Central memory CD8-positive, alpha-beta T cell (primary cell): Measurements from ENCODE around the gene WNK2.
"Not testable (repeated sequence)": the region's sequence is repeated elsewhere in the genome, so short reads cannot be mapped to it uniquely, and the experiment has no call there.

ENCODE experiments used
- ATAC-seq: fragments of 150-1000 bp; cut with Tn5 transposase; replicated peaks from 2 replicates; pipeline ENCODE4 v1.10.0; 2022; ENCODE audit warnings: mild to moderate bottlenecking, moderate FRiP score, moderate number of reproducible peaks; ENCODE audit not compliant: poor library complexity, severe bottlenecking; ENCODE audit errors: extremely low read depth
- DNase-seq, 2 donors: peaks; one replicate each; pipeline ENCODE4 v3.0.0; 2021; ENCODE audit warnings: low spot score in 2 of 2
- H3K27ac Mint-ChIP-seq: one replicate; pipeline ENCODE4 v1.8.0; 2022; ENCODE audit warnings: low read depth, mild to moderate bottlenecking, moderate library complexity, mixed read lengths
- H3K27me3 Mint-ChIP-seq: one replicate; pipeline ENCODE4 v1.8.0; 2022; ENCODE audit warnings: mixed read lengths
- H3K36me3 Mint-ChIP-seq: one replicate; pipeline ENCODE4 v1.8.0; 2022; ENCODE audit warnings: mild to moderate bottlenecking, moderate library complexity, mixed read lengths; ENCODE audit not compliant: insufficient read depth
- H3K4me1 Mint-ChIP-seq: one replicate; pipeline ENCODE4 v1.8.0; 2022; ENCODE audit warnings: mixed read lengths
- H3K4me3 Mint-ChIP-seq: one replicate; pipeline ENCODE4 v1.8.0; 2022; ENCODE audit warnings: mild to moderate bottlenecking, moderate library complexity, mixed read lengths
- H3K9me3 Mint-ChIP-seq: one replicate; pipeline ENCODE4 v1.8.0; 2022; ENCODE audit warnings: mixed read lengths

The WNK2 gene

DNA sequence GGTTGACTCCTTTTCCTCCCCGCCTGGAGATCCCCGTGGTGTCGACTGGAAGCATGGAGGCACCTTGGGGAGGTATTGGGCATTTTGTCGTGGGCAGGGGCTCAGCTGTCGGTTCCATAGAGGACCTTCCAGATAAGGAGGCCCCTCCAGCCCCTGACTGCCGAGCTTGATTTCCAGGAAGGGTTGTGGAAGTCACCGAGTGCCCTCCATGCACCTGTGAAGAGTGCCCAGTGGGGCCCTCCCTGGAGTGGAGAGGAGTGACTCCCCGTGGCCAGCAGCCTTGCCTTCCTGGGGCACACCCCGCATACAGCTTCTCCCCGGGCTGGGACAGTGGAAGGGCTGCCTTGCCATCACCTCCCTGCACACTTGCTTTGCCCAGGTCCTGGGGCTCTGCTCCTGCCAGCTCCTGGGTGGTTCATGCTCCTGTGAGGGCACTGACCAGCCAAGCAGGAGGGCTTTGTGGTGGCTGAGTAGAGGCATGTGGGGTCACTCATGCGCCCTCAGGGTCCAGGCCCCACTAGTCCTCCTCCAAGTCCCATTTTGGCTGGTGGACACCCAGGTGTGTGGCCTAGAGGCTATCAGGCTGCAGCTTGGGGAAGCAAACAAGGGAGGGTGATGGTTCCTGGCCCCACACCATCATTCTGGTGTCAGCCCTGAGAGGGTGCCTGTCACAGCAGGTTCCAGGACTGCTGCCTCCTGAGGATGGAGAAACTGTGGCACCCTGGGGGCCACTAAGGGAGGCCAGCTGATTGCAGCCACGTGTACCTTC, 133.0 kb downstream of the WNK2 start:
- no peak for ATAC-seq
- H3K27ac Mint-ChIP-seq, result no peak overlapping the region
- H3K9me3 Mint-ChIP-seq, result no peaks in the 10 kb centered on the region
- no peak for DNase-seq
- peaks cover 31% of the 10 kb centered on the region for H3K4me1 Mint-ChIP-seq
- H3K4me3 Mint-ChIP-seq, result no peak overlapping the region
- peaks cover 48% of the 10 kb centered on the region for H3K27me3 Mint-ChIP-seq
- no peaks in the 10 kb centered on the region for H3K36me3 Mint-ChIP-seq

DNA sequence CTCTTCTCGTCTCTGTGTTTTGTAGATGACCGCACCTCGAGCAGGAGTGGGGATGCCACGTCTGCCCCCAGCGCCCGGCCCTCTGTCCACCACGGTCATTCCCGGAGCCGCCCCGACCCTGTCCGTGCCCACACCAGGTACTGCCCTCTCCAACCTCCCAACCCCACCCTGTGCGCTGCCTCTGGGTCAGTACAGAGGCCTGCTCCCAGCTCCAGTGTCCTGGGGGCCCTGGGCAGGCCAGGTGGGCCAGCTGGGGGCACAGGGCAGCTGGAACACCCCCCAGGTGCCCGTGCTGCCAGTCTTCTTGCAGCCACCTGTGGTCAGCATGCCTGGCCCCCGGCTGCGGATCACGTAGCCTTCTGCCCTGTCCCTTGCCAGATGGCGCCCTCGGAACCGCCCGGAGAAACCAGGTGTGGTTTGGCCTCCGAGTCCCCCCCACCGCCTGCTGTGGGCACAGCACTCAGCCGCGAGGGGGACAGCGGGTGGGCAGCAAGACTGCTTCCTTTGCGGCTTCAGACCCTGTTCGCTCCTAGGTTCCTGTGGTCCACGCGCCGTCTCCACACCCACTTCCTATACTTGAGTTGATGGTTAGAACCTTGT, 133.7 kb downstream of the WNK2 start:
- Mint-ChIP-seq H3K36me3 (no peaks in the 10 kb centered on the region), H3K27me3 (peaks cover 43% of the 10 kb centered on the region), H3K4me3 (no peak overlapping the region), H3K4me1 (peaks cover 29% of the 10 kb centered on the region), H3K27ac (no peak overlapping the region), H3K9me3 (no peaks in the 10 kb centered on the region)
- ATAC-seq (no peak), DNase-seq (no peak)

DNA sequence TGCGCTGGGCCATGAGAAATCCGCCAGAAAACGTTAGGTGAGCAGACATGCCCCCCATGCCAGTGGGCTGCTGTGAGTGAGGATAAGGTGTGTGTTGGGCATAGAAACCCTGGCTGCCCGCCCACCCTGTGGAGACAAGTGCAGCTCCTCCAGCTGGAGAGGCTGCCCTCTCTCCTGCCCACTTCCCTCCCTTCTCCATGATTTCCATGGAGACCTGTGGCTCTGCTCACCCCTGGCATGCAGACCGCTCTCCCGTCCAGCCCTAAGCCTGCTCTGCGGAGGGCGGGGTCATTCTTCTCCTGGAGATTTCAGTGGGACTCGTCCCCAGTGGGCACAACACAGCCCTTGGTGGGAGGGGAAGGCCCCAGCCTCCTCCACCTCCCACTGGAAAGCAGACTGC, 134.5 kb downstream of the WNK2 start:
- H3K4me1 Mint-ChIP-seq, result peaks cover 24% of the 10 kb centered on the region
- H3K36me3 Mint-ChIP-seq, result no peaks in the 10 kb centered on the region
- no peak overlapping the region for H3K4me3 Mint-ChIP-seq
- H3K27me3 Mint-ChIP-seq, result peaks cover 34% of the 10 kb centered on the region
- DNase-seq, result no peak
- ATAC-seq, result no peak
- H3K9me3 Mint-ChIP-seq, result no peaks in the 10 kb centered on the region
- H3K27ac Mint-ChIP-seq, result no peak overlapping the region

DNA sequence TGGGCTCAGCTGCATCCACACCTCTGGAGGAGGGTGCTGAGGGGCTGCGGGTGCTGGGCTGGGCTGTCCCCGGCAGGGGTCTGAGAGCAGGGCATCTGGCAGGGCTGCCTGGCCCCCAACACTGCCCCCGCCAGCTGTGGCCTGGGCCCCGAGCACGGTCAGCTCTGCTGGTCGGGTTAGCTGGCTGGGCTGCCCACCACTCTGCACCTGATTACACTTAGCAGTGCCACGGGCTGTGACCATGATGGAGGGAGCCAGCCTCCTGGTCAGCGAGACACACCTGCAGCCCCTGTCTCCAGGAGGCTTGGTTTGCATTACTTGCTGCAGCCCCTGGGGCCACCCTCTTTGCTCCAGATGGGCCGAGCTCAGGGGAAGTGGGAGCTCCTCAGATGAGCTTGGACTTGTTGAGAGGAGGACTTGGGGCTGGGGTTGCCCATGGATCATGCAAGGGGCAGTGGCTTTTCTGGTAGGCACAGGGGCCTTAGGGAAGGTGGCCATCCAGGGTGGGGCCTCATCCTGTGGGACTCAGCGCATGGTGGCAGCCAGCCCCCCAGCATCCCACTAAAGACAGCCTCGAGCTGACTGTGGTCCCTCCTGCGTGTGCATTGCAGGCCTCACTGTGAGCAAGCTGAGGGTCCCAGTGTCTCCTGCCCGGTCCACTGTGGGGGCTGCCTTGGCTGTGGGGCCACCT, 135.5 kb downstream of the WNK2 start:
- H3K27me3 Mint-ChIP-seq, result peaks cover 44% of the 10 kb centered on the region
- H3K9me3 Mint-ChIP-seq, result no peaks in the 10 kb centered on the region
- no peak for DNase-seq

DNA sequence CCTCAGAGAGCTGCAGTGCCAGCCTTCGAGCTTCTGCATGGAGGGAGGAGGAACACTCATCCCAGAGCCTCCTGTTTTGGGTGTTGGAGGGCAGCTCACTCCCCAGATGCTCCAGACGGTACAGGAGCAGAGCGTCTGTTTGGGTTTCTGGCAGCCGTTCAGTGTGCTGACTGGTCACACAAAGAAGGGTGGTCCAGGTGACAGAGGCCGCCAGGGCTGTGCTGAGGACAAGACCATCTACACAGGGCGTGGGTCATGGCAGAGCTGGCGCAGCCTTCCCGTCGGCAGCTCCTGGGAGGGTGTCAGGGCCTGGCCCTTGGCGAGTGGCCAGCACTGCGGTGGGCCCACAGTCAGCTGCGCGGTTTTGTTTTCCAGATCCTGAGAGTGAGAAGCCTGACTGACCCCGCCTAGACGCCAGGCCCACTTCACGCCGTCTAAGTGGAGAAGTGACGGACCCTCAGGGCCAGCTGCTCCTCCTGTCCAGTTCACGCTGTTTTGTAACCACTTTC, 136.1 kb downstream of the WNK2 start:
- Mint-ChIP-seq H3K4me3 (no peak overlapping the region), H3K9me3 (no peaks in the 10 kb centered on the region), H3K27me3 (peaks cover 50% of the 10 kb centered on the region), H3K36me3 (no peaks in the 10 kb centered on the region), H3K27ac (no peak overlapping the region), H3K4me1 (peaks cover 24% of the 10 kb centered on the region)
- no peak for DNase-seq
- no peak for ATAC-seq

More for the DNA sequence above, 135.5 kb downstream of the WNK2 start:
- no peak overlapping the region for H3K4me3 Mint-ChIP-seq
- no peak for ATAC-seq
- H3K4me1 Mint-ChIP-seq, result peaks cover 27% of the 10 kb centered on the region
- no peaks in the 10 kb centered on the region for H3K36me3 Mint-ChIP-seq
- H3K27ac Mint-ChIP-seq, result no peak overlapping the region

DNA sequence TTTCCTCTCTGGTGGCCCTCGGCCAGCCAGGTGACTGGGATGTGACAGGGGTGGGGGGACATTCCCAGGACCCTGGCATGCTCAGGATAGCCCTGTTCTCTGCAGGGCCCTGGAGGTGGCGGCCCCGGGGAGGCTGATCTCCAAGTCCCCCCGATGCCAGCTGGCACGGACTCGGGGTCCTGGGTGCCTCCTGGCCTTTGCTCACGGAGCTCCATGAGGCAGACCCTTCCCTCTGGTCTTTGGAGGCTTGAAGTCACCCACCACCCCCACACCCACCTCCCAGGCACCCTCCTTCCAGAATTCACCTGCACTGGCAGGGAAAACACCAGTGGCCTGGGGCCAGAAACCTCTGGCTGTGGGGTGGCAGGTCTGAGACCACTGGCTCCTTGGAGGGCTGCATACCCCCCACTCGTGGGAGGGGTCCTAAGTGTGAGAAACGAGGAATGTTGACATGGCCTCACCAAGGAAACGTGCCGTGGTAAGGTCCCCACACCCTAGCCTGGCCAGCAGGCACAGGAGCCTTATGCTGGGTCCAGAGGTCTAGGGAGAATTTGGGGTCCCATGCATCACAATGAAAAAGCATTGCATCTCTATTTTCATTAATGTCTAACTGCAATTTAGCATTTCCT, 136.8 kb downstream of the WNK2 start:
- H3K4me3 Mint-ChIP-seq, result no peak overlapping the region
- ATAC-seq, result no peak
- H3K27ac Mint-ChIP-seq, result no peak overlapping the region
- H3K27me3 Mint-ChIP-seq, result peaks cover 56% of the 10 kb centered on the region
- H3K36me3 Mint-ChIP-seq, result no peaks in the 10 kb centered on the region
- peaks cover 17% of the 10 kb centered on the region for H3K4me1 Mint-ChIP-seq
- no peak for DNase-seq
- H3K9me3 Mint-ChIP-seq, result no peaks in the 10 kb centered on the region

DNA sequence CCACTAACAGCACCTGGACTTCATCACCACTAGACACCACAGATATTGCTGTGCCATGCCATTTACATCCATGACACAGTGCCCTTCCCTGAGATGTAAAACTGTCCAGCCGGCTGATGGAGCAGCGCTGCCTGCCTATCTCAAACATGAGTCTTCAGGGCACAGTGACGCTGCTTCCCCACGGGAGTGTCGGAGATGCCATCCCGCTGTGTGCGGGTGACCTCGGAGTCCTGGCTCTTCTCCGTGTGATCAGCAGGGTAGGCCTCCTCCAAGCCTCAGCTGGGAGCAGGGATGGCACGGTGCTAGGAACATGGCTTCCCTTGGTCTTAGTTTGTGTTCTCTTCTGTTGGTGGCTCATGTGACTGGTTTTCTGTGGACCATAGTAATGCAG, 137.3 kb downstream of the WNK2 start:
- Mint-ChIP-seq H3K36me3 (no peaks in the 10 kb centered on the region), H3K4me1 (peaks cover 12% of the 10 kb centered on the region), H3K27me3 (peaks cover 58% of the 10 kb centered on the region), H3K9me3 (no peaks in the 10 kb centered on the region), H3K27ac (no peak overlapping the region), H3K4me3 (no peak overlapping the region)
- no peak for DNase-seq
- ATAC-seq, result no peak

DNA sequence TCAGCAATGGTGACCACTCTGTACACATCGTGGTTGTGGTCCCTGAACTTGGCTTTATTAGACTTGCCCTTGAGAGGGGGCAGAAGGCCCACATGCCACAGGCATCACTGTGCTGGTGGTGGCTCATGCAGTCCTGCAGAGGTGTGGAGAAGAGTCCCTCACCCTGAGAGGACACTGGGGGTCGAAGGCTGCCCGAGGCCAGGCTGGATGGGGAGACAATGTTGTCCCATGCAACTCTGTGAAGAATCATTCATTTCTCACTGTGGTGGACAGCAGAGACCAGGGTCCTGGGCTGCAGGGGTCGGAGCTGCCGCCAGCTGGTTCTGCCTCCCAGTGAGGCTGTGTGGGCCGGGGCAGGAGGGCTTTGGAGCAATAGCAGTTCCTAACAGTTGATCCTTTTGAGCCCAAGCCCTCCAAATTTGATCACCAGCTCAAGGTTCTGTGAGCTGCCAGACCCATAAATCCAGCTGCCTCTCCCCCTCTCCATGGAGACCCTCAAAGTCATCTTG, 139.6 kb downstream of the WNK2 start:
- DNase-seq, ATAC-seq, H3K4me3 Mint-ChIP-seq, H3K27ac Mint-ChIP-seq, H3K36me3 Mint-ChIP-seq, H3K9me3 Mint-ChIP-seq, H3K4me1 Mint-ChIP-seq: not testable (repeated sequence)
- peaks cover 47% of the 10 kb centered on the region for H3K27me3 Mint-ChIP-seq

DNA sequence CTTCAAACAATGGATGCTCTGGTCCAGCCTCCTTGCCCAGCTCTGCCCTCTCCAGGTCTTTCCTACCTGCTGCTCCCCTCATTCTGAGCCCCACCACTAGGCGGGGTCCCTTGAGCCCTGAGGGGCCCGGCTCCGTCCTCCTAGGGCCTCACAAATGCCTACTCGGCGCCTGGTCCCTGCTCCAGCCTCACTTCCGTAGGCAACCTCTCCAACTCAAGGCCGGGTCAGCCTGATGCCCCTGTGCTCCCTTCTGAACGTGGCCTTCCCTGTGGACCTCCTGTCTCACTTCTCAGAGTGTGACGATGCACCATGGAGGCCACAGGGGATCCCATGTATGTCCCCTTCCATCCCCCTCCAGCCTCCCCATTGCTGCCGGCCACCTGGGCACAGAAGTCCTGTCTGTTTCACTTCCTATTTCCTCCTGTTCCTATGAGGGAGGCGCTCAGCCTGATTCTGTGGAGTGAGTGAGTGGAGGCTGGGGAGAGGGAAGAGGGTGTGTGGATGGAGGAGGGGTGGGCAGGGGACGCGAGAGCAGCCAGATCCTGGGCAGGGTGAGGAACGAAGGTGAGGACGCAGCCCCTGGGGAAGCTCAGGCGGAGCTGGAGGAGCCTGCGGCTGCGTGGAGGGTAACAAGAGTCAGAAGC, 140.4 kb downstream of the WNK2 start:
- H3K27me3 Mint-ChIP-seq, result peaks cover 40% of the 10 kb centered on the region
- no peak overlapping the region for H3K27ac Mint-ChIP-seq
- no peaks in the 10 kb centered on the region for H3K36me3 Mint-ChIP-seq
- ATAC-seq (no peak), DNase-seq (no peak)
- peaks cover 5% of the 10 kb centered on the region for H3K4me1 Mint-ChIP-seq
- H3K4me3 Mint-ChIP-seq, result no peak overlapping the region
- no peaks in the 10 kb centered on the region for H3K9me3 Mint-ChIP-seq

DNA sequence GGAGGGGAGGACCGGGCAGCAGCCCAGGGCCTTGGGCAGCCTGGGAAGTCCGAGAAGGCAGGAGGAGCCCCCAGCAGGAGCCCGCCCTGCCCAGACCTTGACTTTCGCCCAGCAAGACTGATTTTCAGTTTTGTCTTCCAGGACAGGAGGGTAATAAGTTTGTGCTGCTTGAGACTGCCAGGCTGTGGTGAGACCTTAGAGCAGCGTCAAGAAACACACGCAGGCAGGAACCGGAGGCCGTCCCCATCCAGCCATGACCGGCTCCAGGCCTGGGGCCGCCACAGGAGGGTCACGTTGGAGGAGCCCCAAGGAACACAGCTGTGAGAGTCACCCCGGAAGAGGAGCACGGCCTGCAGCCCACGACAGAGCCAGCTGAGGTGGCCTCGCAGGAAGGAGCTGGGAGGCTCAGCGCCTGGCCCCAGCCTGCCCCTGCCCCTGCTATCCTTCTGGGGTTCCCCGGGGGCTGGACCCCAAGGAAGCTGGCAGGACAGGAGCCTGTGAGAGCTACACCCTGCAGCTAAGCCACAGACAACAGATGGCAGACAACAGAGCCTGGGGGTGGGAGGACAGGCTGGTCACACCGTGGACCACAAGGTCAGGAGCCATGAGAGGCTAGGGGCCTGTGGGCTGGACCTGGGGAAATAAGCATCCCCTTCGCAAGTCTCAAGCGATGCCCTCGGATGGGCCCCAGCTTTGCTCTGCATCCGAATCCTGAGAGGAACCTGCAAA, 141.5 kb downstream of the WNK2 start:
- ATAC-seq (no peak), DNase-seq (no peak)
- Mint-ChIP-seq H3K27me3 (peaks cover 48% of the 10 kb centered on the region), H3K36me3 (no peaks in the 10 kb centered on the region), H3K4me1 (peaks cover 5% of the 10 kb centered on the region), H3K4me3 (no peak overlapping the region), H3K9me3 (no peaks in the 10 kb centered on the region), H3K27ac (no peak overlapping the region)

DNA sequence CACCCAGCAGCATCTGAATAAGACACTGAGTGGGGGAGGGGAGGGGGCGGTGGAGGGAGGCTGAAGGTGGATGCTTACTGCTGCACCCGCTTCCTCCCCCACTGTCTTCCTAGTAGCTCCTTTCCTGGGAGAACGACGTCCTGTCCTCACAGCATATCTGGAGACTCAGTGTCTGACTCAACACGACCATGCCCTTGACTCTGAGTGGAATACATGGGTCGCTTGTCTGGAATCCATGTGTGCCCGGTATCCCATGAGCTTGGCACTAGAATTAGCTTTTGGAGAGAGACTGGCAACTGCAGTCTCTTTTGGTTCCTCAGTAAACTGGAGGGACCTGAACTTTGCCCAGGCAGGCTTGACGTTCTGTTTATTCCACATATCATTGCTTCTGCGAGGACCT, 142.1 kb downstream of the WNK2 start:
- Mint-ChIP-seq H3K27me3 (peaks cover 48% of the 10 kb centered on the region), H3K4me3 (no peak overlapping the region)

More for the DNA sequence above, 142.1 kb downstream of the WNK2 start:
- Mint-ChIP-seq H3K36me3 (no peaks in the 10 kb centered on the region), H3K27ac (no peak overlapping the region), H3K4me1 (peaks cover 5% of the 10 kb centered on the region), H3K9me3 (no peaks in the 10 kb centered on the region)
- ATAC-seq (no peak), DNase-seq (no peak)
